HG03520 (cell line): ENCODE results near the gene RPE65.
A peak's percentile ranks its signal among the peaks of the same experiment; 100 is the strongest.
"Not testable (repeated sequence)": the region's sequence is repeated elsewhere in the genome, so short reads cannot be mapped to it uniquely, and the experiment has no call there.

Experiments
- ATAC-seq: cut with Tn5 transposase; IDR thresholded peaks from one replicate; pipeline ENCODE4 v1.9.1; 2021; ENCODE audit warnings: mild to moderate bottlenecking, moderate library complexity; ENCODE audit not compliant: unreplicated experiment

Gene RPE65

GRCh38 chr1:68449901-68450300 is at the start of gene RPE65:
RPE65 (minus strand) TSS chr1:68449954; CDS start chr1:68449905, 49 bp downstream.
- no peak for ATAC-seq

- peak; percentile 10 for ATAC-seq
These were observed 47.6 kb upstream of the RPE65 start for GRCh38 chr1:68497358-68497698.

GRCh38 chr1:68496680-68497357 is 47.1 kb upstream of the RPE65 start, which contains the start of gene DEPDC1:
DEPDC1 (minus strand) TSS chr1:68497082; CDS start chr1:68496999, 83 bp downstream.
- peak; percentile 95 for ATAC-seq

DNA sequence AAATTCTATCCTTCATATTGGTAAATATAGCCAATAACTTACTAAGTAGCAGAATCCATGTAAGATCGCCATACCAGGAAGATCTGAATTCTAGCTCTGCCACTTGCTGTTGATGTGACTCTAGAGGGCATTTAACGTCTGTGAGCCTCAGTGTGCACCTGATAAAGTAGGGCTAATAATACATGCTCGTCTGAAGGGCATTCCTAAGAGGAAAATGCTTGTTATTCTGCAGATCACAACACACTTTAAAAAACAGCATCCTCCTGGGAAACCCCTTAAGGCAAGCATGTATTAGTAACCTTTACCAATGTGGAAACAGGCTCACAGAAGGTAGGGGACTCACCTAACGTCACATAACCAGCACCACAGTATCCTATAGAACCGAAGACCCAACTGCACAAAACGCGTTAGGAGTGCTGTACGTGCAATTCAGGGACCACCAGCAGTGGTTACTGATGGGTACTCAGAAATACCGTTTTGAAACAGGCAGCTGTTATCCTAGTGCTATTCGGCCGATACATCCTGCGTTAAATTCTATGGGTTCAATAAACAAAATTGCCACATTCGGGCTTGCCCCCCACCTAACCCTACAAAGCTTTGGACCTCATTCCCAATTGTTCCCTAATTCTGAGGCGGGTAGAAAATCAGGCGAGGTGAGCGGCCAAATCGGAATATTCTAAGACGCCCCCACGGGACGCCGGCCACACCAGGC is 46.4 kb upstream of the RPE65 start:
- ATAC-seq = no peak

DNA sequence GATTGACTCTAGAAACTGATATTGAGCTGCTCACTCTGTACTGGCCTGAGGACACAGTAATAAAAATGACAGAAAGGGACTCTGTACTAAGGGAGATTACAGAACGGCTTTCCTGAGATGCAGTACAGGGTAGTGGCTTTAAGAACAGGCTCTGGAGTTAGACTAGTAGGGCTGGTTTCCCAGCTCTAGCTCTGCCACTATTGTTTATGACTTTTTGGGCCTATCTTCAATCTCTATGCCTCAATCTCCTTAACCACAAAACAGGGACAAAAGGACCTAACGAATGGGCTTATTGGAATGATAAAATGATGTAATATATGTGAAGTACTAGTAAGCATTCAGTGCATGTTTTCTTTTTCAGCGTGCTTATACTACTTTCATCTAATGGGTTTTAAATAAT is 45.8 kb upstream of the RPE65 start:
- no peak for ATAC-seq

DNA sequence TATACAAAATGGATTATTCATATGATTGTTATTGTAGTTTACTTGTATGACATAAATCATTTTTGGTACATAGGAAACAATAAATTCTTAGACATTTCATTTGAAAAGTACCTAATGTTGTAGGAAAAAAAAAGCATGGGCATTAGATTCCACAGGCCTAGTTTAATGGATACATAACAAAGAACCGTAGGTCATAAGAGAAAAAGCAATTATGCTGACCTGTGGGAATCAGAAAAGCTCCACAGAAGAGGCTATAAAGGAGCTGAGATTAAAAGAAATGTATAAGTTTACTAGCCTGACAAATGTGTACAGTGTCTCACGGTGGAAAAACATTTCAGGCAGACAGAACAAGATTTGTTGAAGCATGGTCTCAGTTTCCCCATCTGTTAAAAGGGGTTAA is 43.4 kb upstream of the RPE65 start:
- no peak for ATAC-seq

DNA sequence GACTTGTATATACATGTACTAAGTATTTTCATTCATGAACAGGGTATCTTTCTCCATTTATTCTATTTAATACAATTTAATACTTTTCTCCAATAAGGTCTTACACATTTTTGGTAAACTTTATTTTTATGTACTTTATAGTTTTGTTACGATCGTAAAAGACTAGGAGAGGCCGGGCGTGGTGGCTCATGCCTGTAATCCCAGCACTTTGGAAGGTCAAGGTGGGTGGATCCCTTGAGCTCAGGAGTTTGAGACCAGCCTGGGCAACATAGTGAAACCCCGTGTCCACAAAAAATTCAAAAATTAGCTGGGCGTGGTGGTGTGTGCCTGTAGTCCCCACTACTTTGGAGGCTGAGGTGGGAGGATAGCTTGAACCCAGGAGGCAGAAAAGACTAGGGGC is 42.5 kb upstream of the RPE65 start:
- ATAC-seq = not testable (repeated sequence)

DNA sequence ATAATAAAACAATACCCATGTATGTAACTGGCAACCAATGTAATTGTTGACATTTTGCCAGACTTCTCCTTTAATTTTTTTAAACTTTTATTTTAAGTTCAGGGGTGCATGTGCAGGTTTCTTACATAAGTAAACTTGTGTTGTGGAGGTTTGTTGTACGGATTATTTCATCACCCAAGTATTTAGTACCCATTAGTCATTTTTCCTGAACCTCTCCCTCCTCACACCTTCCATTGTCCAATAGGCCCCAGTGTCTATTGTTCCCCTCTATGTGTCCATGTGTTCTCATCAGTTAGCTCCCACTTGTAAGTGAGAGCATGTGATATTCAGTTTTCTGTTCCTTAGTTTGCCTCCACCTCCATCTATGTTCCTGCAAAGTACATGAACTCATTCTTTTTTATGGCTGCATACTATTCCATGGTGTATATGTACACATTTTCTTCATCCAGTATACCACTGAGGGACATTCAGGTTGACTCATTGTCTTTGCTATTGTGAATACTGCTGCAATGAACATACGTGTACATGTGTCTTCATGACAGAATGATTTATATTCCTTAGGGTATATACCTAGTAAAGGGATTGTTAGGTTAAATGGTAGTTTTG is 40.4 kb upstream of the RPE65 start:
- no peak for ATAC-seq

GRCh38 chr1:68485431-68486022 is 35.8 kb upstream of the RPE65 start:
- no peak for ATAC-seq

GRCh38 chr1:68484618-68485017 is 34.9 kb upstream of the RPE65 start:
- no peak for ATAC-seq

DNA sequence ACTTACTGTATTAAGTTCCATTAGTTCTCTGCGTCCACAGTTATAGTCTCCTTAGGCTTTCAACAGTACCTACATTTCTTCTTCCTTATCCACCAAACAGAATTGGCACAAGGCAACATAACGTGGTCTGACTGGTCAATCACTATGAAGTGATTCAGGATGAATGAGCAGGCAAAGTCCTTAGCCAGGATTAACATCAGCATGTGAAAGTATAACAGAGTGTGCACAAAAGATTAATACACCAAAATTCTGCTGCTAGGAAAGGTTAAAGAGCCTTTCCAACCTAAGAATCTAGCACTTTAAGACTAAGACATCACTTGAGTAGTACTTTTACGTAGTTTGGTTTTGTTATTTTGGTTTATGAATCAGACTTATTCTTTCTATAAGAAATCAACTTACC is 31.3 kb upstream of the RPE65 start:
- ATAC-seq = no peak

GRCh38 chr1:68479501-68479900 is 29.7 kb upstream of the RPE65 start:
- ATAC-seq = no peak

- ATAC-seq = no peak
These were observed 28.9 kb upstream of the RPE65 start for GRCh38 chr1:68478662-68479061.

GRCh38 chr1:68476626-68477025 is 26.9 kb upstream of the RPE65 start:
- ATAC-seq = not testable (repeated sequence)

DNA sequence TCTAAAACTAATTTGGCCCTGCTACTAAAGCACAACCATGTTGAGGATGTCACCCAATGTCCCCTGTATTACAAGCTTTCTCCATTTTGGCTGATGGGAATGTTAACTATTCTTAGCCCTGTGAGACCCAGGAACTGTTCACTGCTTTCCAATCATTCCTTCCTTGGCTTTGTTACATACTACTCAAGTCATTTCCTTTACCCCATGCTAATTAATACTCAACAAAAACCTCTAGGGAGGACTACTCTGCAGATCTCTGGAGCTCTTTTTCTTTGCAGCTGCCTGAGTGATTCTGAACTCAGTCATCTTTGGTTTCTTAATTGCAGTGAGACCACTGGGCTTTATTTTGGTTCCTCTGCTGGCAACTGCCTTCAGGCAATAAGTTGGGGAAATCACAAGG is 23.3 kb upstream of the RPE65 start:
- ATAC-seq = no peak

DNA sequence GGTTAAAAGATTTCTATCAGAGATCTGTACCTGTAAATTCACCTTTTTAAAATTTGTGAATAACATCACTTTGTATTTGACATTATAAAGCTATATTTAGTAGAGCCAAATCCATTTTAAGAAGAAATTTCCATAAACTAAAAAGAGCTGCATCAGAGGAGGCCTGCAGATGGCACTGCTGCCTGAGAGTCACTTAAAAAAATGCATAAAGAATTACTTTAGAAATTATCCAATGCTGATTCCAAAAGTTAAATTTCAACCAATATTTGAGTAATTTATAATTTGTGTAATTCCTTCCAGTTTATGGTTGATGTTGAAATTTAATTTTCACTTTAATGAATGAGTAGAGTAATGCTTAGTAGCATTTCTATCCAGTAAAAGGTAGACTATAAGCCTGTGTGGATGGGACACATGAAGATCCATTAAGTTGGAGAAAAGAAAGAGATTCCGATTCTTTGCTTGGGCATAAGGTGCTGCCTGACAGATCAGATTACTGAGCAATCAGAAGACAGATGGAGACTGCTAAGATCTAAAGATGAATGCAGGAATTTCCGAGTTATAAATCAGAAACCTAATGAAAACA is 20.7 kb upstream of the RPE65 start:
- no peak for ATAC-seq

GRCh38 chr1:68464891-68465290 is 15.1 kb upstream of the RPE65 start:
- no peak for ATAC-seq

- ATAC-seq = no peak
These were observed 11.2 kb upstream of the RPE65 start for GRCh38 chr1:68460935-68461334.

GRCh38 chr1:68459796-68460195 is 10.0 kb upstream of the RPE65 start:
- ATAC-seq = no peak

- ATAC-seq = no peak
These were observed 9.3 kb upstream of the RPE65 start for GRCh38 chr1:68459091-68459490.

DNA sequence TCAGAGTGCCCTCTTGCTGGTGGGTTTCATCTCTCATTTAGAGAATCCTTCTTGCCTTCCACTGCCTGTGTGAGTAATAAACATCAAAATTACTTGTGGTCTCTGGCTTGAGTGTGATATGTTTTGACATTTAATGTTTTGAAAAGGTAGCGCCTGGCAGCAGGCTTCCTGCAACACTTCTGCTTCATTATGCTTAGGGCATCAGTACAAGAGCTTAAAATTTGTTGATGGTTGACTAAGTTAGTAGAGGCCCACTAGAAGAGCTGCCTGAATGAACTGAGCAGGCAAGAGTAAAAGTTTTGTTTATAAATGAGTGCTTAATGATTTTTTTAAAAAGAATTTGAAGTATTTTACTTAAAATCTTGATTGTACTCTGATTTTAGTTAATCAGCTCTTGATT is 6.4 kb upstream of the RPE65 start:
- ATAC-seq = no peak
